ENCODE measurements around the gene LSG1. TPM values are rescaled to one million over a fixed set of nuclear protein-coding genes. Genes with fewer than 3 reads are reported as not detected.

LSG1 gene
- total and polyA plus RNA-seq, 2 donors from 2014 or later, result 14.8 to 33.3 TPM

GRCh38 chr3:194682694-194683310, 10.8 kb upstream of the LSG1 start:
- no peak overlapping the region for H3K27ac ChIP-seq (ENCODE audit: low read depth in 2 of 2, low read length in 2 of 2)
- peak; percentile 94 for FAIRE-seq

GRCh38 chr3:194682189-194682693, 10.2 kb upstream of the LSG1 start:
- intact Hi-C loops (cut with DNase I), result loop anchor here (10.0 kb wide), 1 partner anchor 423 kb away; no protein-coding TSS in a partner anchor

More at GRCh38 chr3:194682694-194683310, 10.8 kb upstream of the LSG1 start:
- Histone ChIP-seq H3K27me3 (ENCODE audit: control insufficient read depth, insufficient read depth, low read length) (no peaks in the 10 kb centered on the region), H3K36me3 (ENCODE audit: control insufficient read depth in 2 of 3, insufficient read depth in 3 of 3, low read length in 3 of 3) (no peaks in the 10 kb centered on the region), H3K4me1 (ENCODE audit: control insufficient read depth in 2 of 3, insufficient read depth in 2 of 3, low read depth in 1 of 3, low read length in 3 of 3) (peaks cover 0 to 20% (median 0%) of the 10 kb centered on the region in 3 donors), H3K4me3 (ENCODE audit: low read length in 3 of 3) (peak overlapping the region in 1 of 3 donors; percentile 9), H3K9me3 (ENCODE audit: control insufficient read depth in 2 of 3, insufficient read depth in 1 of 3, low read length in 3 of 3) (no peaks in the 10 kb centered on the region), H3K9ac (ENCODE audit: low read length in 3 of 3) (no peak overlapping the region)
- TF ChIP-seq, protein P1, sequence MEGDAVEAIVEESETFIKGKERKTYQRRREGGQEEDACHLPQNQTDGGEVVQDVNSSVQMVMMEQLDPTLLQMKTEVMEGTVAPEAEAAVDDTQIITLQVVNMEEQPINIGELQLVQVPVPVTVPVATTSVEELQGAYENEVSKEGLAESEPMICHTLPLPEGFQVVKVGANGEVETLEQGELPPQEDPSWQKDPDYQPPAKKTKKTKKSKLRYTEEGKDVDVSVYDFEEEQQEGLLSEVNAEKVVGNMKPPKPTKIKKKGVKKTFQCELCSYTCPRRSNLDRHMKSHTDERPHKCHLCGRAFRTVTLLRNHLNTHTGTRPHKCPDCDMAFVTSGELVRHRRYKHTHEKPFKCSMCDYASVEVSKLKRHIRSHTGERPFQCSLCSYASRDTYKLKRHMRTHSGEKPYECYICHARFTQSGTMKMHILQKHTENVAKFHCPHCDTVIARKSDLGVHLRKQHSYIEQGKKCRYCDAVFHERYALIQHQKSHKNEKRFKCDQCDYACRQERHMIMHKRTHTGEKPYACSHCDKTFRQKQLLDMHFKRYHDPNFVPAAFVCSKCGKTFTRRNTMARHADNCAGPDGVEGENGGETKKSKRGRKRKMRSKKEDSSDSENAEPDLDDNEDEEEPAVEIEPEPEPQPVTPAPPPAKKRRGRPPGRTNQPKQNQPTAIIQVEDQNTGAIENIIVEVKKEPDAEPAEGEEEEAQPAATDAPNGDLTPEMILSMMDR (IDR thresholded peaks at IDR 0.05; ENCODE audit: borderline replicate concordance, extremely low read depth, insufficient read depth), result peak; percentile 90
- peak; percentile 88 to 93 (median 88) for DNase-seq
- intact Hi-C loops (cut with DNase I), result loop anchor here (10.0 kb wide), 1 partner anchor 422 kb away; no protein-coding TSS in a partner anchor

GRCh38 chr3:194680888-194681615, 9.1 kb upstream of the LSG1 start:
- H3K27me3 ChIP-seq (ENCODE audit: control insufficient read depth, insufficient read depth, low read length), result no peaks in the 10 kb centered on the region
- intact Hi-C loops (cut with DNase I), result loop anchor here (10.0 kb wide), 1 partner anchor 424 kb away; no protein-coding TSS in a partner anchor
- TF ChIP-seq, protein P1 (IDR thresholded peaks at IDR 0.05; ENCODE audit: borderline replicate concordance, extremely low read depth, insufficient read depth), result no peak

More at GRCh38 chr3:194682189-194682693, 10.2 kb upstream of the LSG1 start:
- Histone ChIP-seq H3K27ac (ENCODE audit: low read depth in 2 of 2, low read length in 2 of 2) (no peak overlapping the region), H3K4me3 (ENCODE audit: low read length in 3 of 3) (peak overlapping the region in 1 of 3 donors; percentile 9), H3K9me3 (ENCODE audit: control insufficient read depth in 2 of 3, insufficient read depth in 1 of 3, low read length in 3 of 3) (no peaks in the 10 kb centered on the region), H3K4me1 (ENCODE audit: control insufficient read depth in 2 of 3, insufficient read depth in 2 of 3, low read depth in 1 of 3, low read length in 3 of 3) (peaks cover 0 to 15% (median 0%) of the 10 kb centered on the region in 3 donors), H3K9ac (ENCODE audit: low read length in 3 of 3) (no peak overlapping the region), H3K27me3 (ENCODE audit: control insufficient read depth, insufficient read depth, low read length) (no peaks in the 10 kb centered on the region), H3K36me3 (ENCODE audit: control insufficient read depth in 2 of 3, insufficient read depth in 3 of 3, low read length in 3 of 3) (no peaks in the 10 kb centered on the region)
- DNase-seq (no peak), FAIRE-seq (no peak)
- TF ChIP-seq, protein P1 (IDR thresholded peaks at IDR 0.05; ENCODE audit: borderline replicate concordance, extremely low read depth, insufficient read depth), result no peak

More at GRCh38 chr3:194680888-194681615, 9.1 kb upstream of the LSG1 start:
- no peak for FAIRE-seq
- Histone ChIP-seq H3K36me3 (ENCODE audit: control insufficient read depth in 2 of 3, insufficient read depth in 3 of 3, low read length in 3 of 3) (no peaks in the 10 kb centered on the region), H3K9ac (ENCODE audit: low read length in 3 of 3) (no peak overlapping the region), H3K4me1 (ENCODE audit: control insufficient read depth in 2 of 3, insufficient read depth in 2 of 3, low read depth in 1 of 3, low read length in 3 of 3) (peaks cover 0 to 7% (median 0%) of the 10 kb centered on the region in 3 donors), H3K9me3 (ENCODE audit: control insufficient read depth in 2 of 3, insufficient read depth in 1 of 3, low read length in 3 of 3) (no peaks in the 10 kb centered on the region), H3K27ac (ENCODE audit: low read depth in 2 of 2, low read length in 2 of 2) (no peak overlapping the region), H3K4me3 (ENCODE audit: low read length in 3 of 3) (no peak overlapping the region)
- no peak for DNase-seq

All from kidney (tissue), 14 donors.